Liver (tissue), 3 donors: Measurements from ENCODE around the gene GLP1R.

Source experiments
- GABPA ChIP-seq, 2 donors: IDR thresholded peaks in 1 of 2; conservative IDR thresholded peaks in 1 of 2; 2 replicates each; pipeline ENCODE4 v1.6.1; 2016; ENCODE audit warnings: antibody characterized with exemption in 2 of 2, mild to moderate bottlenecking in 1 of 2, moderate library complexity in 1 of 2
- RAD21 ChIP-seq, 2 donors: IDR thresholded peaks; 2 replicates each; pipeline ENCODE4 v1.6.1; 2016; ENCODE audit warnings: antibody characterized with exemption in 2 of 2, mild to moderate bottlenecking in 2 of 2
- RXRA ChIP-seq, 2 donors: IDR thresholded peaks; 2 replicates each; pipeline ENCODE4 v1.6.1; 2017 to 2018; ENCODE audit warnings: antibody characterized with exemption in 2 of 2, mild to moderate bottlenecking in 1 of 2
- SP1 ChIP-seq: IDR thresholded peaks from 2 replicates; pipeline ENCODE4 v1.6.1; 2018; ENCODE audit warnings: antibody characterized with exemption, mild to moderate bottlenecking
- TAF1 ChIP-seq: conservative IDR thresholded peaks from 2 replicates; pipeline ENCODE4 v1.6.1; 2016; ENCODE audit warnings: antibody characterized with exemption, mild to moderate bottlenecking
- YY1 ChIP-seq: IDR thresholded peaks from 2 replicates; pipeline ENCODE4 v1.6.1; 2016; ENCODE audit warnings: antibody characterized with exemption, mild to moderate bottlenecking
- TF ChIP-seq, protein P1 (sequence below): fragments of 150-350 bp; IDR thresholded peaks from 2 replicates; pipeline ENCODE4 v1.5.1; 2017; ENCODE audit warnings: improper control_type of control experiment, low read depth, low read length; ENCODE audit not compliant: missing input control
- TF ChIP-seq, protein P2 (sequence below): IDR thresholded peaks from 2 replicates; pipeline ENCODE4 v1.6.1; 2016; ENCODE audit warnings: antibody characterized with exemption
- TF ChIP-seq, protein P3 (sequence below): IDR thresholded peaks from 2 replicates; pipeline ENCODE4 v1.6.1; 2016; ENCODE audit warnings: antibody characterized with exemption
- TF ChIP-seq, protein P4 (sequence below): IDR thresholded peaks from 2 replicates; pipeline ENCODE4 v1.6.1; 2016; ENCODE audit warnings: antibody characterized with exemption, mild to moderate bottlenecking
- donor health status: healthy.
- donor health status: healthy.

DNA sequence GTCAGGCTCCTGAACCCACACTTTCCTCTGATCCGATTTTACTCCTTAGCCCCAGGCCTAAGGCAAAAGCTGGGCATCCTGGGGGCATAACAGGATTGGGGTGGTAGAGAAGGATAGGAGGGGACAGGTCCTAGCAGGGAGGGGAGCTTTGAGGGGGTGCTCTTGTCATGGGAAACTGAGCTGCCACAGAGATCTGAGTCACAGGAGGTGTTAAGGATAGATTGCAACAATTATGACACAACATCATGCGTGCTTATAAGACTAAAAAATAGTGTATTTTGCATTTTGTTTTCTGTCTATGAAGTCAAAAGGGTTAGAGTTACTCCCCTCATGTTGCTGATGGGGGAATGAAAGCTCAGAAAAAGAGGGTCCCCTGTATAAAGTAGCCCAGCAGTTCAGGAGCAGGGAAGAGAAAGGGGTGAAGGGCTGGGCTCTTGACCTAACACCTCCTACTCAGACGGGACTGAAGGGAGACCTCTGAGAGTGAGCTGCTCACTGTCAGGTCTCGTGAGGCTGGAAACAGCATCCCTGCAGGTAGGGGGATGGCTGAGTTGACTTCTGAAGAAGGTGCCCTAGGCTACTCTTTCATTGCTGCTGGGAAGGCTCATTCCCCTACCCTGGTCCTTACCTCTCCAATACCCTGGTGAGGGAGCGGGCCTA lies 2.0 kb downstream of the GLP1R start:
- TF ChIP-seq GABPA (IDR thresholded peaks at IDR 0.05 in 1 of 2, conservative IDR thresholded peaks at IDR 0.05 in 1 of 2) (no peak), RXRA (IDR thresholded peaks at IDR 0.05) (no peak), RAD21 (IDR thresholded peaks at IDR 0.05) (no peak), TAF1 (no peak), YY1 (no peak), SP1 (no peak)
- TF ChIP-seq, protein P1, sequence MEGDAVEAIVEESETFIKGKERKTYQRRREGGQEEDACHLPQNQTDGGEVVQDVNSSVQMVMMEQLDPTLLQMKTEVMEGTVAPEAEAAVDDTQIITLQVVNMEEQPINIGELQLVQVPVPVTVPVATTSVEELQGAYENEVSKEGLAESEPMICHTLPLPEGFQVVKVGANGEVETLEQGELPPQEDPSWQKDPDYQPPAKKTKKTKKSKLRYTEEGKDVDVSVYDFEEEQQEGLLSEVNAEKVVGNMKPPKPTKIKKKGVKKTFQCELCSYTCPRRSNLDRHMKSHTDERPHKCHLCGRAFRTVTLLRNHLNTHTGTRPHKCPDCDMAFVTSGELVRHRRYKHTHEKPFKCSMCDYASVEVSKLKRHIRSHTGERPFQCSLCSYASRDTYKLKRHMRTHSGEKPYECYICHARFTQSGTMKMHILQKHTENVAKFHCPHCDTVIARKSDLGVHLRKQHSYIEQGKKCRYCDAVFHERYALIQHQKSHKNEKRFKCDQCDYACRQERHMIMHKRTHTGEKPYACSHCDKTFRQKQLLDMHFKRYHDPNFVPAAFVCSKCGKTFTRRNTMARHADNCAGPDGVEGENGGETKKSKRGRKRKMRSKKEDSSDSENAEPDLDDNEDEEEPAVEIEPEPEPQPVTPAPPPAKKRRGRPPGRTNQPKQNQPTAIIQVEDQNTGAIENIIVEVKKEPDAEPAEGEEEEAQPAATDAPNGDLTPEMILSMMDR = no peak
- TF ChIP-seq, protein P2, sequence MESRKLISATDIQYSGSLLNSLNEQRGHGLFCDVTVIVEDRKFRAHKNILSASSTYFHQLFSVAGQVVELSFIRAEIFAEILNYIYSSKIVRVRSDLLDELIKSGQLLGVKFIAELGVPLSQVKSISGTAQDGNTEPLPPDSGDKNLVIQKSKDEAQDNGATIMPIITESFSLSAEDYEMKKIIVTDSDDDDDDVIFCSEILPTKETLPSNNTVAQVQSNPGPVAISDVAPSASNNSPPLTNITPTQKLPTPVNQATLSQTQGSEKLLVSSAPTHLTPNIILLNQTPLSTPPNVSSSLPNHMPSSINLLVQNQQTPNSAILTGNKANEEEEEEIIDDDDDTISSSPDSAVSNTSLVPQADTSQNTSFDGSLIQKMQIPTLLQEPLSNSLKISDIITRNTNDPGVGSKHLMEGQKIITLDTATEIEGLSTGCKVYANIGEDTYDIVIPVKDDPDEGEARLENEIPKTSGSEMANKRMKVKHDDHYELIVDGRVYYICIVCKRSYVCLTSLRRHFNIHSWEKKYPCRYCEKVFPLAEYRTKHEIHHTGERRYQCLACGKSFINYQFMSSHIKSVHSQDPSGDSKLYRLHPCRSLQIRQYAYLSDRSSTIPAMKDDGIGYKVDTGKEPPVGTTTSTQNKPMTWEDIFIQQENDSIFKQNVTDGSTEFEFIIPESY = no peak
- TF ChIP-seq, protein P3, sequence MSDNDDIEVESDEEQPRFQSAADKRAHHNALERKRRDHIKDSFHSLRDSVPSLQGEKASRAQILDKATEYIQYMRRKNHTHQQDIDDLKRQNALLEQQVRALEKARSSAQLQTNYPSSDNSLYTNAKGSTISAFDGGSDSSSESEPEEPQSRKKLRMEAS = no peak
- TF ChIP-seq, protein P4, sequence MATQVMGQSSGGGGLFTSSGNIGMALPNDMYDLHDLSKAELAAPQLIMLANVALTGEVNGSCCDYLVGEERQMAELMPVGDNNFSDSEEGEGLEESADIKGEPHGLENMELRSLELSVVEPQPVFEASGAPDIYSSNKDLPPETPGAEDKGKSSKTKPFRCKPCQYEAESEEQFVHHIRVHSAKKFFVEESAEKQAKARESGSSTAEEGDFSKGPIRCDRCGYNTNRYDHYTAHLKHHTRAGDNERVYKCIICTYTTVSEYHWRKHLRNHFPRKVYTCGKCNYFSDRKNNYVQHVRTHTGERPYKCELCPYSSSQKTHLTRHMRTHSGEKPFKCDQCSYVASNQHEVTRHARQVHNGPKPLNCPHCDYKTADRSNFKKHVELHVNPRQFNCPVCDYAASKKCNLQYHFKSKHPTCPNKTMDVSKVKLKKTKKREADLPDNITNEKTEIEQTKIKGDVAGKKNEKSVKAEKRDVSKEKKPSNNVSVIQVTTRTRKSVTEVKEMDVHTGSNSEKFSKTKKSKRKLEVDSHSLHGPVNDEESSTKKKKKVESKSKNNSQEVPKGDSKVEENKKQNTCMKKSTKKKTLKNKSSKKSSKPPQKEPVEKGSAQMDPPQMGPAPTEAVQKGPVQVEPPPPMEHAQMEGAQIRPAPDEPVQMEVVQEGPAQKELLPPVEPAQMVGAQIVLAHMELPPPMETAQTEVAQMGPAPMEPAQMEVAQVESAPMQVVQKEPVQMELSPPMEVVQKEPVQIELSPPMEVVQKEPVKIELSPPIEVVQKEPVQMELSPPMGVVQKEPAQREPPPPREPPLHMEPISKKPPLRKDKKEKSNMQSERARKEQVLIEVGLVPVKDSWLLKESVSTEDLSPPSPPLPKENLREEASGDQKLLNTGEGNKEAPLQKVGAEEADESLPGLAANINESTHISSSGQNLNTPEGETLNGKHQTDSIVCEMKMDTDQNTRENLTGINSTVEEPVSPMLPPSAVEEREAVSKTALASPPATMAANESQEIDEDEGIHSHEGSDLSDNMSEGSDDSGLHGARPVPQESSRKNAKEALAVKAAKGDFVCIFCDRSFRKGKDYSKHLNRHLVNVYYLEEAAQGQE = no peak
